ENCODE data around the gene TTC38.

Gene TTC38

GRCh38 chr22:46267431-46268279 lies at the start of gene TTC38:
Gene TTC38, plus strand, starts transcription at chr22:46268008. Its CDS starts 32 bp downstream, at chr22:46268040.
- DNase-seq, result peak; percentile 63 to 66

- peak in 1 of 2 donors; percentile 36 for DNase-seq
Observed at GRCh38 chr22:46219636-46220035, 48.2 kb upstream of the TTC38 start.

- no peak for DNase-seq
Observed at GRCh38 chr22:46220921-46221320, 46.9 kb upstream of the TTC38 start.

GRCh38 chr22:46224044-46224897 lies 43.5 kb upstream of the TTC38 start:
- no peak for DNase-seq

- no peak for DNase-seq
Observed at GRCh38 chr22:46224898-46225290, 42.9 kb upstream of the TTC38 start.

GRCh38 chr22:46225631-46226030 lies 42.2 kb upstream of the TTC38 start:
- no peak for DNase-seq

- DNase-seq, result no peak
Observed at GRCh38 chr22:46226577-46226976, 41.2 kb upstream of the TTC38 start.

- no peak for DNase-seq
Observed at GRCh38 chr22:46229701-46230100, 38.1 kb upstream of the TTC38 start.

GRCh38 chr22:46230262-46230901 lies 37.4 kb upstream of the TTC38 start:
- DNase-seq, result no peak

GRCh38 chr22:46233231-46233630 lies 34.6 kb upstream of the TTC38 start:
- no peak for DNase-seq

GRCh38 chr22:46234969-46235368 lies 32.8 kb upstream of the TTC38 start:
- no peak for DNase-seq

- no peak for DNase-seq
Observed at GRCh38 chr22:46237453-46238124, 30.2 kb upstream of the TTC38 start.

- DNase-seq, result no peak
Observed at GRCh38 chr22:46238541-46238940, 29.3 kb upstream of the TTC38 start.

- peak in 1 of 2 donors; percentile 11 for DNase-seq
Observed at GRCh38 chr22:46239261-46240048, 28.4 kb upstream of the TTC38 start.

- no peak for DNase-seq
Observed at GRCh38 chr22:46240073-46240472, 27.7 kb upstream of the TTC38 start.

- no peak for DNase-seq
Observed at GRCh38 chr22:46240506-46240905, 27.3 kb upstream of the TTC38 start.

- no peak for DNase-seq
Observed at GRCh38 chr22:46240907-46241306, 26.9 kb upstream of the TTC38 start.

- no peak for DNase-seq
Observed at GRCh38 chr22:46241396-46242007, 26.3 kb upstream of the TTC38 start.

- no peak for DNase-seq
Observed at GRCh38 chr22:46242076-46242475, 25.7 kb upstream of the TTC38 start.

- DNase-seq, result no peak
Observed at GRCh38 chr22:46244771-46245170, 23.0 kb upstream of the TTC38 start.

- no peak for DNase-seq
Observed at GRCh38 chr22:46245511-46245910, 22.3 kb upstream of the TTC38 start.
